Smooth muscle cell (in vitro differentiated cells): ENCODE data around the gene GLIS2. TPM values are rescaled to one million over a fixed set of nuclear protein-coding genes. Genes with fewer than 3 reads are reported as not detected.

Source experiments
- DNase-seq: peaks from one replicate; lab custom pipeline; 2025; ENCODE audit not compliant: unreplicated experiment; lab: John Stamatoyannopoulos, UW
- H2AFZ ChIP-seq: fragments of 200-600 bp; sonication (generic); 2 replicates; pipeline ENCODE4 v1.6.0; 2016; ENCODE audit warnings: antibody characterized with exemption, low read depth, mild to moderate bottlenecking
- H3F3A ChIP-seq: fragments of 200-600 bp; sonication (generic); 2 replicates; pipeline ENCODE4 v1.6.0; 2017; ENCODE audit warnings: antibody characterized with exemption, low read depth
- H3K27ac ChIP-seq: fragments of 200-600 bp; sonication (generic); 2 replicates; pipeline ENCODE4 v1.5.1; 2016; ENCODE audit warnings: low read depth, mild to moderate bottlenecking
- H3K27me3 ChIP-seq: fragments of 200-600 bp; sonication (generic); 2 replicates; pipeline ENCODE4 v1.6.1; 2016; ENCODE audit warnings: low read depth, mild to moderate bottlenecking
- H3K36me3 ChIP-seq: fragments of 200-600 bp; sonication (generic); 2 replicates; pipeline ENCODE4 v1.5.1; 2016; ENCODE audit warnings: low read depth
- H3K4me1 ChIP-seq: fragments of 200-600 bp; sonication (generic); 2 replicates; pipeline ENCODE4 v1.5.1; 2016; ENCODE audit warnings: low read depth
- H3K4me2 ChIP-seq: fragments of 200-600 bp; sonication (generic); 2 replicates; pipeline ENCODE4 v1.6.0; 2016; ENCODE audit warnings: mild to moderate bottlenecking
- H3K4me3 ChIP-seq: fragments of 200-600 bp; sonication (generic); 2 replicates; pipeline ENCODE4 v1.5.1; 2016; ENCODE audit warnings: mild to moderate bottlenecking
- H3K79me2 ChIP-seq: fragments of 200-600 bp; sonication (generic); 2 replicates; pipeline ENCODE4 v1.6.0; 2016; ENCODE audit warnings: low read depth, mild to moderate bottlenecking
- H3K9ac ChIP-seq: fragments of 200-600 bp; sonication (generic); 2 replicates; pipeline ENCODE4 v1.6.0; 2016; ENCODE audit warnings: low read depth
- H3K9me3 ChIP-seq: fragments of 200-600 bp; sonication (generic); replicated peaks from 2 replicates; pipeline ENCODE4 v1.5.1; 2016; ENCODE audit warnings: low read depth
- H4K20me1 ChIP-seq: fragments of 200-600 bp; sonication (generic); 2 replicates; pipeline ENCODE4 v1.6.0; 2016; ENCODE audit warnings: low read depth
- WGBS: methylation state at CpG from one replicate; pipeline ENCODE4 v1.1.7; 2016; ENCODE audit warnings: low lambda C conversion rate; 5-methylcytosine and 5-hydroxymethylcytosine counted together
- polyA plus RNA-seq: library from polyadenylated mRNA; unstranded; fragments of >200 nt; fragmentation: Nextera tagmentation; extraction: Ambion mirVana; gene quantifications from 2 replicates; pipeline ENCODE4 v1.2.1, GENCODE V29; 2016
- total RNA-seq: library from RNA; depleted of rRNA; stranded (reverse); fragments of >200 nt; gene quantifications from 2 replicates; pipeline ENCODE4 v1.2.3, GENCODE V29; 2014
- TF ChIP-seq, protein P1 (sequence below): fragments of 200-600 bp; sonication (generic); IDR thresholded peaks from 2 replicates; pipeline ENCODE4 v1.5.1; 2017; ENCODE audit warnings: borderline replicate concordance, mild to moderate bottlenecking, antibody characterized with exemption; ENCODE audit not compliant: insufficient read depth, poor library complexity, severe bottlenecking

The GLIS2 gene
- total and polyA plus RNA-seq, 2 experiments from 2014 or later = 2.8 to 9.2 TPM

DNA sequence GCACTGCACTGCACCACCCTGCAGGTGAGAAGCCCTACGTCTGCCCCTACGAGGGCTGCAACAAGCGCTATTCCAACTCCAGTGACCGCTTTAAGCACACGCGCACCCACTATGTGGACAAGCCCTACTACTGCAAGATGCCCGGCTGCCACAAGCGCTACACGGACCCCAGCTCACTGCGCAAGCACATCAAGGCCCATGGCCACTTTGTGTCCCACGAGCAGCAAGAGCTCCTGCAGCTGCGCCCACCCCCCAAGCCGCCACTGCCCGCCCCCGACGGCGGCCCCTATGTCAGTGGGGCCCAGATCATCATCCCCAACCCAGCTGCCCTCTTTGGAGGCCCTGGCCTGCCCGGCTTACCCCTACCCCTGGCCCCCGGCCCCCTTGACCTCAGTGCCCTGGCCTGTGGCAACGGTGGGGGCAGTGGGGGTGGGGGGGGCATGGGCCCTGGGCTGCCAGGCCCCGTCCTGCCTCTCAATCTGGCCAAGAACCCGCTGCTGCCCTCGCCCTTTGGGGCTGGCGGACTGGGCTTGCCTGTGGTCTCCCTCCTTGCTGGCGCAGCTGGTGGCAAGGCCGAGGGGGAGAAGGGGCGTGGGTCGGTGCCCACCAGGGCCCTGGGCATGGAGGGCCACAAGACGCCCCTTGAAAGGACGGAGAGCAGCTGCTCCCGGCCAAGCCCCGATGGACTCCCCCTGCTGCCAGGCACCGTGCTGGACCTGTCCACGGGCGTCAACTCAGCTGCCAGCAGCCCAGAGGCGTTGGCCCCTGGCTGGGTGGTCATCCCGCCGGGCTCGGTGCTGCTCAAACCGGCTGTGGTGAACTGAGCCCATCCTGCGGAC, 21.1 kb downstream of the GLIS2 start:
- H4K20me1 ChIP-seq = peaks cover 55% of the 10 kb centered on the region
- no peak overlapping the region for H3K27ac ChIP-seq
- 97% methylated on average over 23 of the region's 41 CpGs for WGBS

DNA sequence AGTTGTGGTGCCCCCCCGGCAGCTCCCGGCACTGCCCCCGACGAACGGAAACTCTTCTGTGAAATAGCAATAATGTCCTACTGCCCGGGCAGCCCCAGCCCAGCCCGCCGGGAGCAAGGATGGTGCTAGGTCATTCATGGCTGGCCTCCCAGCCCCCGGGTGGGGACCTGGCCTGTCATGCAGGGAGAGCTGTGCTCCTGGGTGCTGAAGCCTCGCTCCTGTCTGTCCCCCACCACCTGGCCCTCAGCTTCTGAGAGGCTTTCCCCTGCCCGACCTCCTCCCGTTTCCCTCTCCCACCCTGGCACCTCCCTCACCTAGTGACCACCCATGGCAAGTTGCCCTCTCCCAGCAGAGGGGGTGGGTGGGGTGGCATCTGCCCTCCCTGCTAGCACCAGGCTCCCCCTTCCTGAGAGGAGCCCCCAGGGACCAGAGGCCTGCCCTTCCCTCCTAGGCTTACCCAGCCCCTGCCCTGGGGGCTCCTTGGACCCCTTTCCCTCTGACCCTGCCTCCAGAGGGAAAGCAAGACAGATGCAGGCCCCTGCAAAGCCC, 21.7 kb downstream of the GLIS2 start:
- Histone ChIP-seq H3K79me2 (peaks cover 18% of the 10 kb centered on the region), H3K4me3 (no peak overlapping the region), H3K4me2 (no peak overlapping the region), H3K27ac (no peak overlapping the region), H2AFZ (no peak overlapping the region), H4K20me1 (peaks cover 55% of the 10 kb centered on the region), H3K9me3 (no peaks in the 10 kb centered on the region), H3K36me3 (no peaks in the 10 kb centered on the region), H3K4me1 (no peaks in the 10 kb centered on the region), H3K9ac (no peak overlapping the region), H3K27me3 (no peaks in the 10 kb centered on the region), H3F3A (no peaks in the 10 kb centered on the region)
- no peak for DNase-seq
- TF ChIP-seq, protein P1, sequence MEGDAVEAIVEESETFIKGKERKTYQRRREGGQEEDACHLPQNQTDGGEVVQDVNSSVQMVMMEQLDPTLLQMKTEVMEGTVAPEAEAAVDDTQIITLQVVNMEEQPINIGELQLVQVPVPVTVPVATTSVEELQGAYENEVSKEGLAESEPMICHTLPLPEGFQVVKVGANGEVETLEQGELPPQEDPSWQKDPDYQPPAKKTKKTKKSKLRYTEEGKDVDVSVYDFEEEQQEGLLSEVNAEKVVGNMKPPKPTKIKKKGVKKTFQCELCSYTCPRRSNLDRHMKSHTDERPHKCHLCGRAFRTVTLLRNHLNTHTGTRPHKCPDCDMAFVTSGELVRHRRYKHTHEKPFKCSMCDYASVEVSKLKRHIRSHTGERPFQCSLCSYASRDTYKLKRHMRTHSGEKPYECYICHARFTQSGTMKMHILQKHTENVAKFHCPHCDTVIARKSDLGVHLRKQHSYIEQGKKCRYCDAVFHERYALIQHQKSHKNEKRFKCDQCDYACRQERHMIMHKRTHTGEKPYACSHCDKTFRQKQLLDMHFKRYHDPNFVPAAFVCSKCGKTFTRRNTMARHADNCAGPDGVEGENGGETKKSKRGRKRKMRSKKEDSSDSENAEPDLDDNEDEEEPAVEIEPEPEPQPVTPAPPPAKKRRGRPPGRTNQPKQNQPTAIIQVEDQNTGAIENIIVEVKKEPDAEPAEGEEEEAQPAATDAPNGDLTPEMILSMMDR = no peak
- 90% methylated on average over 9 of the region's 12 CpGs for WGBS

More for the DNA sequence above, 21.1 kb downstream of the GLIS2 start:
- TF ChIP-seq, protein P1 = no peak
- no peak for DNase-seq
- H3K4me1 ChIP-seq = no peaks in the 10 kb centered on the region
- no peak overlapping the region for H3K4me2 ChIP-seq
- H3K27me3 ChIP-seq = no peaks in the 10 kb centered on the region
- H3K9ac ChIP-seq = no peak overlapping the region
- H3K36me3 ChIP-seq = no peaks in the 10 kb centered on the region
- no peak overlapping the region for H2AFZ ChIP-seq
- no peaks in the 10 kb centered on the region for H3K9me3 ChIP-seq
- H3K79me2 ChIP-seq = peaks cover 21% of the 10 kb centered on the region
- H3K4me3 ChIP-seq = no peak overlapping the region
- H3F3A ChIP-seq = no peaks in the 10 kb centered on the region

DNA sequence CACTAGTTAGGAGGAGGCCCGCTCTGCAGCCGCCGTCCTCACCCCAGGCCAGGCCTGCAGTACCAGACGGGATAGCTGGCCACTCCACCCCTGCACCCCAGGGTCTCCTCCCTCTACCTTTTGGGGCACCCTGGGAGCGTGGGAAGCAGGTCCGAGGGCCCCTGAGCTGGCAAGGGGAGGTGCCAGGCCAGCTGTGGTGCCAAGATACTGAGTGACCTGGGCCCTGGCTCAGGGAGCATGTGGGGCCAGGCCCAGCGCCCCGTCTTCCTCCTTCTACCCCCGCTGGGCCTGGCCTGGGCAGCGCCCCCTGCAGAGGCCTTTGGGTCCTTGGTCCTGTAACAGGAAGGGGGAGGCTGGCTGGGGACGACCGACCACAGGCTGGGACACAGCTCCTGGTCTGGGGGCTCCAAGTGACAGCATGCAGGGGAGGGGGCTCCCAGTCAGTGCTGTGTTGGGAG, 22.3 kb downstream of the GLIS2 start:
- Histone ChIP-seq H3K4me2 (no peak overlapping the region), H3F3A (no peaks in the 10 kb centered on the region), H3K4me1 (no peaks in the 10 kb centered on the region), H3K4me3 (no peak overlapping the region), H3K36me3 (no peaks in the 10 kb centered on the region), H3K27me3 (no peaks in the 10 kb centered on the region), H3K9me3 (no peaks in the 10 kb centered on the region), H3K79me2 (peaks cover 18% of the 10 kb centered on the region), H2AFZ (no peak overlapping the region), H3K9ac (no peak overlapping the region), H4K20me1 (peaks cover 55% of the 10 kb centered on the region), H3K27ac (no peak overlapping the region)
- no peak for DNase-seq
- WGBS = 95% methylated on average over 12 of the region's 12 CpGs
- TF ChIP-seq, protein P1 = no peak
